Activated naive CD8-positive, alpha-beta T cell treated with anti-CD3 and anti-CD28 coated beads, Interleukin-2, amount 10 ng/mL, durations not matched to agents 7 days and 5 days (primary cell): ENCODE data around the gene FAM83G. TPM values are rescaled to one million over a fixed set of nuclear protein-coding genes. Genes with fewer than 3 reads are reported as not detected.

Experiments
- ATAC-seq: fragments of 150-1000 bp; cut with Tn5 transposase; one replicate; pipeline ENCODE4 v1.10.0; 2021; ENCODE audit warnings: low read depth, moderate library complexity
- POLR2A ChIA-PET: fragments of 350-600 bp; sonication (Branson Sonifier 250); formaldehyde crosslinking; loops from one replicate; lab custom pipeline; 2021; ENCODE audit warnings: antibody characterized with exemption; lab: Charles Lee
- DNase-seq: peaks from one replicate; pipeline ENCODE4 v3.0.0; 2021
- H3K27ac Mint-ChIP-seq: one replicate; pipeline ENCODE4 v1.8.0; 2022; ENCODE audit warnings: mild to moderate bottlenecking, mixed read lengths
- H3K27me3 Mint-ChIP-seq: one replicate; pipeline ENCODE4 v1.8.0; 2022; ENCODE audit warnings: mild to moderate bottlenecking, moderate library complexity, mixed read lengths
- H3K36me3 Mint-ChIP-seq: one replicate; pipeline ENCODE4 v1.8.0; 2021; ENCODE audit warnings: mild to moderate bottlenecking, mixed read lengths
- H3K4me1 Mint-ChIP-seq: one replicate; pipeline ENCODE4 v1.8.0; 2021; ENCODE audit warnings: mixed read lengths
- H3K4me3 Mint-ChIP-seq: one replicate; pipeline ENCODE4 v1.8.0; 2022; ENCODE audit warnings: mild to moderate bottlenecking, moderate library complexity, mixed read lengths
- H3K9me3 Mint-ChIP-seq: one replicate; pipeline ENCODE4 v1.8.0; 2021; ENCODE audit warnings: mixed read lengths
- total RNA-seq, 2 experiments: library from RNA; stranded (reverse); gene quantifications; one replicate each; pipeline ENCODE4 v1.2.3, GENCODE V29; 2021

FAM83G gene
- total RNA-seq, 2 experiments from 2014 or later, result 7.1 to 8.3 TPM

DNA sequence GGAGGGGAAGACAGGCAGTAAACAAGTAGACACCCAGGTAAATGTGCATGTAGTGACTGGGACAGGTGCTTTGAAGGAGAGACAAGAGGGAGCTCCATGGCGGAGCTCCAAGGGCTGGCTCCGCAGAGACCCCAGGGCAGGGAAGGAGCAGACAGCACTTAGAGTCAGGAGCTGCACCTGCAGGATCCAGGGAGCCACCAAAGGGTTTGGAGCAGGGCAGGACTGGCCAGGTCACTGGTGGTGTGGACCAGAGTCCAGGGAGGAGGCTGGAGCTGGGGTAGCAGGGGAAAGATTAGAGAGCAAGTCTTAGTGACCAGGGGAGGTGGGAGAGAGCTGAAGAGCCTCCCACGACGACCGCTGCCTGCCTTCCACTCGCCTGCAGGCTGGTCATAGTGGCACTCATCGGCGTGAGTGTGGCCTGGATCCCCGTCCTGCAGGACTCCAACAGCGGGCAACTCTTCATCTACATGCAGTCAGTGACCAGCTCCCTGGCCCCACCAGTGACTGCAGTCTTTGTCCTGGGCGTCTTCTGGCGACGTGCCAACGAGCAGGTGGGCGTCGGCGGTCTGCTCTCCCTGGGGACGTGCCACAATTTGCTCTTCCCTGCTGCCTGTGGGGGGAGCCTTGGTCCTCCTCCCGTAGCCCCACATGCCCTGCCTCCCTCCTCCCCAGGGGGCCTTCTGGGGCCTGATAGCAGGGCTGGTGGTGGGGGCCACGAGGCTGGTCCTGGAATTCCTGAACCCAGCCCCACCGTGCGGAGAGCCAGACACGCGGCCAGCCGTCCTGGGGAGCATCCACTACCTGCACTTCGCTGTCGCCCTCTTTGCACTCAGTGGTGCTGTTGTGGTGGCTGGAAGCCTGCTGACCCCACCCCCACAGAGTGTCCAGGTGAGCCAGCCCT, 14.7 kb upstream of the FAM83G start:
- no peak overlapping the region for H3K27ac Mint-ChIP-seq

DNA sequence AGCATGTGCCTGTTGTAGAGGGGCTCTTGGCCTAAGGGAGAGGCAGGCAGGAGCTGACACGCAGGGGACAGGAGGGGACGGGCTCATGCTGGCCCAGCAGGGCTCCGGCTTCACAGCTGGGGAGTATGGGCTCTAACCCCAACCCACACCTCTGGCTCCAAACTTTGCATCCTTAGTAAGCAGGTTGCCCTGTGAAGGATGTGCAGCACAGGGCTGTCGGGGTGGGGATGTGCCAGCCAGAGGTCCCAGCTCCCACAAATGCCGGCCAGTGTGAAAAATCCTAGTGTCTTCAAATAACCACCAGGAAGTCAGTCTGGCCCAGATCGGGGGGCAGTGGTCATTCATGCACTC, 14.0 kb upstream of the FAM83G start:
- Mint-ChIP-seq H3K9me3 (no peaks in the 10 kb centered on the region), H3K4me3 (no peak overlapping the region), H3K27ac (no peak overlapping the region), H3K4me1 (peaks cover 3% of the 10 kb centered on the region), H3K27me3 (no peaks in the 10 kb centered on the region), H3K36me3 (peaks cover 7% of the 10 kb centered on the region)
- ATAC-seq (no peak), DNase-seq (no peak)
- POLR2A ChIA-PET, result no interaction called here

More for the DNA sequence above, 14.7 kb upstream of the FAM83G start:
- Mint-ChIP-seq H3K4me1 (peaks cover 8% of the 10 kb centered on the region), H3K9me3 (no peaks in the 10 kb centered on the region), H3K4me3 (no peak overlapping the region), H3K27me3 (no peaks in the 10 kb centered on the region), H3K36me3 (peaks cover 7% of the 10 kb centered on the region)
- no peak for ATAC-seq
- POLR2A ChIA-PET, result interaction anchor here (0.5 kb wide), 1 partner anchor 23 kb away, joined by 3 read pairs; no protein-coding TSS in a partner anchor
- DNase-seq, result no peak

DNA sequence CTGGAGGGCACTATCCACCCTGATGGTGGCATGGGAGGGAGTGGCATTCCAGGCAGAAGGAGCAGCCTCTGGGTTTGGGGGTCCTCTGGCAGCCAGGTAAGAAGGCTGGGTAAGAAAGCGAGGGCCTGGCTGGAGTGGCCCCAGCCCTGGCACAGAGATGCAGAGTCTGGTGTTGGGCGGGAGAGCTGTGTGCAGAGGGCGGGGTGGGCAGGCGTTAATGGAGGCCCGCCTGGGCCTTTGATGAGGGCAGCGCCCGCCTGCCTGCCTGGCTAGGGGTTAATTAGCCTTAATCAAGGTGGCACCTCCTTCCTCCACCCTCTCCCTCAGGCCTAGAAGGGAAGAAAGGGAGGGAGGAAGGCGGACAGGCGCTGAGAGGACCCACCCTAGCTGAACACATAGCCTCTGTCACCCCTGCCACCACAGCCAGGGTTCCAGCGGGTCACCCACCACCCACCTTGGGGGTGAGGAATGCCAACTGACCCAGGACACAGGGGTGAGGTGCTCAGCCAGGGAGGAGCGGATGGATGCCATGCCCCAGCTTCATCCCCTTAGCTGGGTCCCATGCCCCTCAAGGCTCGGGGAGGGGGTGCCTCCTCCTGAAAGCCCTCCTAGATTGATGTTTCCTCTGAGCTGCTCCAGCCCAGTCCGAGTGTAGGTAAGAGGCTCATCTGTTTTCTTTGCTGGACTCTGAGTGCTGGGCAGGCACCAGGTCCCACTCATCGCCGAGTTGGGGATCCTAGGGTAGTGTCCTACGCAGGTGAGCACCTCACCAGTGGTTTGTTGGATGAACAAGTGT, 13.4 kb upstream of the FAM83G start:
- Mint-ChIP-seq H3K36me3 (peaks cover 7% of the 10 kb centered on the region), H3K27ac (no peak overlapping the region), H3K9me3 (no peaks in the 10 kb centered on the region), H3K27me3 (no peaks in the 10 kb centered on the region), H3K4me1 (peaks cover 3% of the 10 kb centered on the region), H3K4me3 (no peak overlapping the region)
- ATAC-seq, result no peak
- POLR2A ChIA-PET, result no interaction called here
- DNase-seq, result no peak

DNA sequence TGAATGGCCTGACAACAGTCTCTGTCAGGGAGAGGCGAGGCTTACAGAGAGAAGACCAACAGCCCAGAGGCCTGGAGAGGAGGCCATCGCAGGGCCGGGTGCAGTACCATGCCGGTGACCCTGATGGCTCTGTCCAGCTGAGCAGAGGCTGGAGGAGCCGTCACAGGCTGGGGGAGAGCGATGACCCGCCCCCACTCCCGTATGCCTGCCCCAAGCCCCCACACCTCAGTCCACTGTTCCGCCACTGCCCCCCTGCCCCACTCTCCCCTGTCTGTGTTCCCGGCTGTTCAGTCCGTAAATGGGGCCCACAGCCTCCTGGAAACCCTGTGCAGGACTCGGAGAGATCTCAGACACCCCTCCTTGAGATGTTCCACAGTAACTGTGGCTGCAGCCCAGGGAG, 12.8 kb upstream of the FAM83G start:
- Mint-ChIP-seq H3K4me3 (no peak overlapping the region), H3K27ac (no peak overlapping the region), H3K9me3 (no peaks in the 10 kb centered on the region), H3K4me1 (peaks cover 2% of the 10 kb centered on the region), H3K36me3 (peaks cover 7% of the 10 kb centered on the region), H3K27me3 (no peaks in the 10 kb centered on the region)
- peak; percentile 12 for ATAC-seq
- DNase-seq, result no peak
- POLR2A ChIA-PET, result no interaction called here

DNA sequence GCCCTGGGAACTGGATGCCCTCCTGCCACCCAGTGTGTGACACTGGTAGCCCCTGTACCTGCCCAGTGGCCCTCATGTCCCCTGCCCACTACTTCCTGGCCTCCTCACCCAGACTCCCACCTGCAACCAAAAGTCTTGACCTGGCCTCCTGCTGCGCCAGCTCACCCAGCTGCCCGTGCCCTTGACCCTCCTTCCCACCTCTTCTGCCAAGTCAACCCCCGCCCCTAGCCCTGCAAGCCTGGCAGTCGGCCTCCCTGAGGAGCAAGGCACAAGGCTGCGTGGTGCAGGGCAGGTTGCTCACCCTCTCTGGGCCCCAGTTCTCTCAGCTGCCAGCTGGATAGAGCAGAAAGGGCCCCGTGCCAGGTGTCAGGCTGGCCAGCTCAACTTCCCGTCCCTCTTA, 12.3 kb upstream of the FAM83G start:
- POLR2A ChIA-PET, result no interaction called here
- Mint-ChIP-seq H3K27me3 (no peaks in the 10 kb centered on the region), H3K4me3 (no peak overlapping the region), H3K4me1 (peaks cover 4% of the 10 kb centered on the region), H3K27ac (no peak overlapping the region), H3K9me3 (no peaks in the 10 kb centered on the region), H3K36me3 (peaks cover 7% of the 10 kb centered on the region)
- DNase-seq (no peak), ATAC-seq (no peak)

DNA sequence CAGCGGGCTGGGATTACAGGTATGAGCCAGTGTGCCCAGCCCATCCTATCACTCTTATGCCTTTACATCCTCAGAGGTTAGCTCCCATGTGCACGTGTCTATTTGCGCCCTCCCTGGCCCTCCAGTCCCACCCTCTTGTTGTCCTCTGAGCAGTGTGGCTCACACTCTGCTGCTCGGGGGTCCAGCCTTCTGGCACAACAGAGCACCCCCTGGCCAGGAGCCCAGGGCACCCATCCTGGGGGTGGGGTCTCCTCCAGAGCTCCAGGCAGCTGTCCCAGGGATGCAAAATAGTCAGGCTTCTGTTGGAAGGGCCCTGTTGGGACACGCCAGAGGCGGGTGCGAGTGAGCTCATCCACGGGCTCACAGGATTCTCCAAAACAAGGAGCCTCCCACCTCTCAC, 11.7 kb upstream of the FAM83G start:
- DNase-seq, result no peak
- Mint-ChIP-seq H3K4me3 (no peak overlapping the region), H3K9me3 (no peaks in the 10 kb centered on the region), H3K27me3 (no peaks in the 10 kb centered on the region), H3K4me1 (peaks cover 4% of the 10 kb centered on the region), H3K27ac (no peak overlapping the region), H3K36me3 (peaks cover 7% of the 10 kb centered on the region)
- POLR2A ChIA-PET, result interaction anchor here (0.6 kb wide), 1 partner anchor 10 kb away, joined by 3 read pairs; no protein-coding TSS in a partner anchor
- no peak for ATAC-seq

DNA sequence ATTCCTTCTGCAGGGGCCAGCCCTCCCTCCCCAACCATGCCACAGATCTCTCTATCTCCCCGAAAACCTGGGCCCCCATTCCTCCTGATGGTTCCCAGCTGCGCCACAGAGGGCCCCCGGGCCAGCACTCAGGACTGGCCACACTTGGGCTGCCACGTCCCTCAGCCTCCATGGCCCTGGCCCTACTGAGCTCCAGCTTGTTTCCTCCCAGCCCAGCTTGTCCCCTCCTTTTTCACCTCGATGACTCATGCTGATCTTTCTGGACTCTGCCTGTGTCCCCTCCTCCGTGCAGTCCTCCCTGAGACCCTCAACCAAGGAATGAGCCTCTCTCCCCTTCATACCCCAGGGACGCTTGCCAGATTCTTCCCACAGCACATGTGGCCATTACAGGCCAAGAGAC, 10.9 kb upstream of the FAM83G start:
- H3K27me3 Mint-ChIP-seq, result no peaks in the 10 kb centered on the region
- DNase-seq (no peak), ATAC-seq (no peak)
- POLR2A ChIA-PET, result no interaction called here
- peaks cover 5% of the 10 kb centered on the region for H3K36me3 Mint-ChIP-seq
- H3K4me1 Mint-ChIP-seq, result peaks cover 4% of the 10 kb centered on the region
- no peaks in the 10 kb centered on the region for H3K9me3 Mint-ChIP-seq
- H3K27ac Mint-ChIP-seq, result no peak overlapping the region
- H3K4me3 Mint-ChIP-seq, result no peak overlapping the region

DNA sequence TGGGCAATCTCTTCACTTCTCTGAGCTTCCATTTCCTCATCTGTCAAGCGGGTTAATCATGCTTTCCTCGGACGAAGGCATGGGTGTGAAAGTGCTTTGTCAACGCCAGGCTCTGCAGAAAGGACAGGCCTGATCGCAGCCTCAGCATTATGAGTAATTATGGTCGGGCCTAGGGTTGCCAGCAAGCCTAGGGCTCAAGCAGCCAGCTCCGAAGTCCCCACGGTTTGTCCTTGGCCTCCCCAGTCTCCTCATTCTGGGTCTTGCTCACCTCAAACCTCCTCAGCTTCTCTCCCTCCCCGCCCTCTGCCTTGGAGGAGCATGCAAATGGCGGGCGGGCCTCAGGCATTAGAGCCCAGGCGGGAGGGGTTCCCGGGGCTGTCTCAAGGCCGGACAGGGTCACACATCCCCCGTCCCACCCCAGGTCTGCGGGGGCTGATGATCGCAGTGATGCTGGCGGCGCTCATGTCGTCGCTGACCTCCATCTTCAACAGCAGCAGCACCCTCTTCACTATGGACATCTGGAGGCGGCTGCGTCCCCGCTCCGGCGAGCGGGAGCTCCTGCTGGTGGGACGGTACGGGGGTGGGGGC, 10.2 kb upstream of the FAM83G start:
- Mint-ChIP-seq H3K27ac (no peak overlapping the region), H3K9me3 (no peaks in the 10 kb centered on the region), H3K27me3 (no peaks in the 10 kb centered on the region), H3K4me1 (peaks cover 4% of the 10 kb centered on the region), H3K4me3 (no peak overlapping the region), H3K36me3 (peaks cover 2% of the 10 kb centered on the region)
- POLR2A ChIA-PET, result no interaction called here
- ATAC-seq (no peak), DNase-seq (no peak)

DNA sequence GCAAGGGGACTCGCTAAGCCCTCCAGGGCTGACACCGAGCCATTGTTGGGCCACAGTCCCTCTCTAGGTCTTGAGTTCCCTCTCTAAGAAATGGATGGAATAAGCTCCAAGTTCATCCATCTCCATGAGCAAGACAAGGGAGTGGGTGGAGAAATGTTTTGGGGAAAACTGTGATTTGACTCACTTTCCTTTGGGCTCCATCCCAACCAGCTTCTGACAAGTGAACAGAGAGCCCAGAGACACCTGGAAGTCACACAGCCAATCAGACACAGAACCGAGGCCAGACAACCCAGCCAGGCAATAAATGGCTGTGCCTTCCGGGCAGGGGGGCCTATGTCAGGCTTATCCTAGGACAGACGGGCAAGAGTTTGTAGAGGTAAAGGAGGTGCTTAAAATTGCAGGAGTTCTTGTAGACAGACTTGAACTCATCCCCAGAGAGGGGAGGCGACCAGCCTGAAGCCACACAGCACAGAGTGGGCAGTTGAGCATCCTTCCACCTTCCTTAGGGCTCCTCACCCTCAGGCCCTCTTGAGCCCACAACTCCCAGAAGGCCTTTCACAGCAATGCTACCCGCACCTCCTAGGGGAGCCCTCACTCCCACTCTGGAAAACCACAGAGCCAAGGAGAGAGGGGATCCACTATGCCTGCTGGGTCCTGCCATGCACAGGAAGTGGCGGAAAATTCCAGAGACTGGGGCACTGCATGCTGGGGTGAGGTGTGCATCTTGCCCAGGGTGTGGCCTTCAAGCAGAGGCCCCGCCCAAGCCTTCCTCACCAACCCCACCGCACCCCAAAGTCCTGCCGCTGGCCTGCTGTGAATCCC, 9.5 kb upstream of the FAM83G start:
- DNase-seq (no peak), ATAC-seq (no peak)
- H3K27me3 Mint-ChIP-seq, result no peaks in the 10 kb centered on the region
- H3K4me1 Mint-ChIP-seq, result peaks cover 4% of the 10 kb centered on the region
- POLR2A ChIA-PET, result no interaction called here
- H3K4me3 Mint-ChIP-seq, result no peak overlapping the region
- no peaks in the 10 kb centered on the region for H3K9me3 Mint-ChIP-seq
- H3K27ac Mint-ChIP-seq, result no peak overlapping the region
- peaks cover 1% of the 10 kb centered on the region for H3K36me3 Mint-ChIP-seq

DNA sequence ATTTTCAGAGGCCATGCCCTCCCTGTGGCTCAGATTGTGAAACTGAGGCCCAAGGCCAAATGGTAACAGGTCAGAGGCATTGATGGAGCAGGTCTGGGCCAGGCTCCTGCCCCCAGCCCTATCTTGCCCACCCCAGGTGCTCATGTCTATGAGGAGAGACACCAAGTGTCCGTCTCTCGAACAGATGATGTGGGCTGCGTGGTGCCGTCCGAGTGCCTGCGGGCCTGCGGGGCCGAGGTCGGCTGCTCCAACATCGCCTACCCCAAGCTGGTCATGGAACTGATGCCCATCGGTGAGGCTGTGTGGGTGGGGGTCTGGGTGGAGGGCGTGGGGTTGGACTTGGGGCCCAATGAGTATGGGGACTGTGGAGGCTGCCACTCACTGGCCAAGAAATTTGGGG, 8.7 kb upstream of the FAM83G start:
- POLR2A ChIA-PET, result no interaction called here

DNA sequence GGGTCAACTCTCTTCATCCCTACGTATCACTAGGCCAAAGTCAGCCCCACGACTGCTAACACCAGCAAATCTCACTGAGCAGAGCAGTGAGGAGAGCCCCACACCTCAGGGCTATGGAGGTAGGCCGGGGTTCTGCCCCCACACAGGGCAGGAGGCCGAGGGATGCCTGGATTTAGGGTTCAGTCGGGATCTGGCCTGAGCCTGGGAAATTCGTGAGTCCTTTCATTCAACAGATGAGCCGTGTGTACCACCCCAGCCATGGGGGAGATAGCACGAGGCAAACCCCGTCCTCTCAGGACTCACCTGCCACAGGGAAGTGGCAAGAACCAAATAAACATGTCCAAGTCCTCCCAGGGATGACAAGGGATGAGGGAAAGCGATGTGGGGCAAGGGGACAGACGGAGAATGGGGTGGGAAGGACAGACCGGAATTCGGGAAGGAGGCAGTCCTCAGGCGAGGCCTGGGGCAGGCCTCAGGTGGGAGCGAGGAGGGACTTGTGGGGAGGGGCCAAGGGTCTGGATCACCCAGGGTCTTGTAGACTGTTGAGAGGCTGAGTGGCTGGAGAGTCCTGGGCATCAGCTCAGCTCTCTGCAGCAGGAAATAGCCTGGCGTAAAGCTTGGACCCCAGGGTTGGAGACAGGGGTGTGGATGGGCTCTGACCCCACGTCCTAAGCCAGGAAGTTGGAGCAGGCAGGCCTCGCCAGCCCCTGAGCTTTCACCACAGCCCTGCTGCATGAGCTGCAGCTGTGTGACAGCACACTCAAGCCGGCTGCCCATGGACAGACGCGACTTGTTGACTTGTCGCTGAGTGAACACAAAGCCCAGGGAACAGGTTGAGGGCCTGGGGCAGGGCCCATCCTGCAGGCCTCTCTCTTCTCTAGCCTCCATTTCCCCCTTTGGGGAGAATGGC, 7.9 kb upstream of the FAM83G start:
- DNase-seq (no peak), ATAC-seq (no peak)
- H3K27ac Mint-ChIP-seq, result no peak overlapping the region
- POLR2A ChIA-PET, result no interaction called here
- no peak overlapping the region for H3K4me3 Mint-ChIP-seq
- H3K27me3 Mint-ChIP-seq, result peaks cover 3% of the 10 kb centered on the region
- H3K9me3 Mint-ChIP-seq, result no peaks in the 10 kb centered on the region
- H3K4me1 Mint-ChIP-seq, result peaks cover 4% of the 10 kb centered on the region
- no peaks in the 10 kb centered on the region for H3K36me3 Mint-ChIP-seq

More for the DNA sequence above, 8.7 kb upstream of the FAM83G start:
- Mint-ChIP-seq H3K27ac (no peak overlapping the region), H3K36me3 (no peaks in the 10 kb centered on the region), H3K27me3 (no peaks in the 10 kb centered on the region), H3K4me1 (peaks cover 4% of the 10 kb centered on the region), H3K9me3 (no peaks in the 10 kb centered on the region), H3K4me3 (no peak overlapping the region)
- ATAC-seq (no peak), DNase-seq (no peak)

DNA sequence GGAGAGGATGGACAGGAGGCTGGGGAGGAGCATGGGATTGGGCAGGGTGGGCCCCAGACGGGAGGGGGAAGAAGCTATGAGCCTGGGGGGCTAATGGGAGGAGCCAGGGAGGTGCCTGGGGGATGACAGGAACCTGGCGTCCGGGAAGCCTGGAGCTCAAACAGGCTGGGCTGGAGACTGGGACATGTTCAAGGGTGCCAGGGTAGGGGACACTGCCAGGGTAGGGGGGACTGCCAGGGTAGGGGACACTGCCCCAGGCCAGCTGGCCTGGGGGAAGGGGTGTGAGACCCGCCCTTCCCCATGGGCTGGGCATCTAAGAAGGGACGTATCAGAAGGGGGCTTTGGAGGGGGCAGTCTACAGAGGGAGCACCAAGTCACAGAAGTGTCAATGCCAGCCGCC, 7.0 kb upstream of the FAM83G start:
- ATAC-seq (no peak), DNase-seq (no peak)
- Mint-ChIP-seq H3K4me3 (no peak overlapping the region), H3K27me3 (peaks cover 9% of the 10 kb centered on the region), H3K36me3 (no peaks in the 10 kb centered on the region), H3K27ac (no peak overlapping the region), H3K4me1 (peaks cover 4% of the 10 kb centered on the region), H3K9me3 (no peaks in the 10 kb centered on the region)
- POLR2A ChIA-PET, result no interaction called here
